Endothelial cell of umbilical vein (primary cell): ENCODE results near the gene B4GALT5.

ENCODE experiments used
- FOS ChIP-seq: IDR thresholded peaks from 2 replicates; pipeline ENCODE4 v1.6.1; 2011; ENCODE audit warnings: mild to moderate bottlenecking, low read length, moderate library complexity, borderline replicate concordance; ENCODE audit not compliant: insufficient read depth
- POLR2A ChIP-seq: IDR thresholded peaks from 2 replicates; pipeline ENCODE4 v1.6.1; 2012; ENCODE audit warnings: low read depth, mild to moderate bottlenecking, control low read depth, low read length
- POLR2AphosphoS5 ChIP-seq: IDR thresholded peaks from 2 replicates; pipeline ENCODE4 v1.6.1; 2012; ENCODE audit warnings: low read depth, mild to moderate bottlenecking, control low read depth, low read length, moderate library complexity; ENCODE audit not compliant: insufficient read depth
- TF ChIP-seq, protein P1 (sequence below), 2 donors: IDR thresholded peaks; 1 replicate in 1 of 2; 2 replicates in 1 of 2; pipeline ENCODE4 v1.5.1; 2011; ENCODE audit warnings: low read length in 2 of 2, mild to moderate bottlenecking in 2 of 2, moderate library complexity in 2 of 2, control low read depth in 1 of 2, inconsistent platforms in 1 of 2, low read depth in 1 of 2; ENCODE audit not compliant: insufficient read depth in 1 of 2; ENCODE audit errors: extremely low read depth in 1 of 2

DNA sequence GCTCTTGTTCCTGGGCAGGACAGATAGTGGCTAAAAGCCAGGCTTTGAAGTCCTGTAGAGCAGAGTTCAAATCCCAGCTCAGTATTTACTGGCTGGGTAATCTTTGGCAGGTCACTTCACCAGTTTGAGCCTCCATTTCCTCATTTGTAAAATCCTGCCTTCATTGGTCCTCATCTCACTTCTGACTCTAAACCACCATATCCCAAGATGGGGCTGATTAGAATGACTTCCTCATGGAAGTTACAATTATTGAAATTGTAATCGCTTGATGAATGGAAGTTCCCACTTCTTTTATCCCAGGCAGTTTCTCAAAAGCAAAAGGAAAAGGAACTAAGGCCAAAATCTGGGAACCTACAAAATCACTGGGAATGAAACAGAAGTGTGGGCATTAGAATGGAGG is 35.9 kb upstream of the B4GALT5 start:
- no peak for TF ChIP-seq FOS
- TF ChIP-seq, protein P1, sequence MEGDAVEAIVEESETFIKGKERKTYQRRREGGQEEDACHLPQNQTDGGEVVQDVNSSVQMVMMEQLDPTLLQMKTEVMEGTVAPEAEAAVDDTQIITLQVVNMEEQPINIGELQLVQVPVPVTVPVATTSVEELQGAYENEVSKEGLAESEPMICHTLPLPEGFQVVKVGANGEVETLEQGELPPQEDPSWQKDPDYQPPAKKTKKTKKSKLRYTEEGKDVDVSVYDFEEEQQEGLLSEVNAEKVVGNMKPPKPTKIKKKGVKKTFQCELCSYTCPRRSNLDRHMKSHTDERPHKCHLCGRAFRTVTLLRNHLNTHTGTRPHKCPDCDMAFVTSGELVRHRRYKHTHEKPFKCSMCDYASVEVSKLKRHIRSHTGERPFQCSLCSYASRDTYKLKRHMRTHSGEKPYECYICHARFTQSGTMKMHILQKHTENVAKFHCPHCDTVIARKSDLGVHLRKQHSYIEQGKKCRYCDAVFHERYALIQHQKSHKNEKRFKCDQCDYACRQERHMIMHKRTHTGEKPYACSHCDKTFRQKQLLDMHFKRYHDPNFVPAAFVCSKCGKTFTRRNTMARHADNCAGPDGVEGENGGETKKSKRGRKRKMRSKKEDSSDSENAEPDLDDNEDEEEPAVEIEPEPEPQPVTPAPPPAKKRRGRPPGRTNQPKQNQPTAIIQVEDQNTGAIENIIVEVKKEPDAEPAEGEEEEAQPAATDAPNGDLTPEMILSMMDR (IDR thresholded peaks at IDR 0.05; ENCODE audit: extremely low read depth in 1 of 2, insufficient read depth in 1 of 2, low read depth in 1 of 2, low read length in 2 of 2) = no peak
- TF ChIP-seq POLR2A = no peak
- TF ChIP-seq POLR2AphosphoS5 = no peak
